NCI-H2081 (cell line): ENCODE data around the gene LRRC53.

Experiments
- DNase-seq, 2 experiments: peaks; one replicate each; lab custom pipeline; 2025; lab: John Stamatoyannopoulos, UW

The LRRC53 gene

GRCh38 chr1:74431531-74431930, 80.9 kb downstream of the LRRC53 start:
- DNase-seq = no peak

DNA sequence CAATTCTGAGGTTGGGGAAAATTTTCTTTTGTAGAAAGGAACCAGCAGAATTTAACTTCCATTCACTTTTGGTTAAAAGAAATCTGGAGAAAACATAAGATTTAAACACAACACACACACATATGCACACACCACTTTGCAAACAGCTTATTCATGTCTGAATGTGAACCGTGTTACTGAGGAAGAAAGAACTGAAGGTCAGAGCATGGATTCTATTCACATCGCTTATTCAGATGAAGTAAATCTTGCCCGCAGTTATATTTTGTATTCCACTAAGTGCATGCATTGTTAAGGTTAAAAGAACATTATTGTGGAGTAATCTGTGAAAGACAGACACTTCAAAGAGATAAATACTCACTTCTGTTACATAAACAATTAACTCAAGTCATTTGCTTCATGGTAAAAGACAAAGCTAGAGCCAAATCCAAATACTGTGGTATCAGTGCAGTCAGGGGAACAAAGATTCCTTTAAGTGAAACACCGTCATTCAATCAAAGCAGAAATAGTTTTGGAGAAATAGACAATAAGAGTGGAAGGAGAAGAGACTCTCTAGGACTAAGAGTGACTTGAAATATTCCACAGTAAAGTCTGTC, 82.0 kb downstream of the LRRC53 start:
- peak in 1 of 2 experiments; percentile 18 for DNase-seq

DNA sequence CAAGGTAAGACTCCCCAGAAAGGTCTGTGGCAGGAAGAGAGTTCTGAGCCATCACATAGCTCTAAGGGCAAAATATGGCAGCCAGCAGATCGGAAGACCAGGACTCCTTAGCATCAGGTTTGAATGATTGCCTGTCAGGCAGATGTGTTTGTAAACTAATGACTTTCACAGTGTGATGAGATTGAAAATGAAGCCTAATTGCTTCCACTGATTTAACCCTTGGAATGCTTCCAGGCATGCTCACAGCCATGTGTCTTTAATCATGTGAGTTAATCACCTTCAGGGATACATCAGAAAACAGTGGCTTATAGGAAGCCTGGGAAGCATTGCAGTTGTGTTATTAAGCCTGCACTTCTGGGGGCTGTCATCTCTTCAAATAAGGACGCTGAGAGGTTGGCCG, 82.8 kb downstream of the LRRC53 start:
- DNase-seq = peak; percentile 6 to 78

DNA sequence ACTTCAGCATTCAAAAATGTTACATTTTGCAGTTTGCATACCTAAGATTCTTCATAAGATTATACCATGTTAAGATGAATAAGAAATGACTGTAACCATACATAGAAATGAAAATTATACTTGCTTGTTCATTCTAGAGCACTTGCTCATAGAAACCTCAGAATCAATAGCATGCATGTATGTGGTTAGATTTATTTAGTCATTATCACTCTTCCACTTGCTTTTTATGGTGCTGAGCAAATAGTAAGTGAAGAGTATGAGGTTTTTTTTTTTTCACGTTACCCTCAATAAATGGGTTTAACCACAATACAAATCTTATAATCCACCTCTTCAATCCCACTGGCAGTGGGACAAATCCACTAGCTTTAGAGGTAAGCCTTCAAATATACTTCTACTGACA, 84.7 kb downstream of the LRRC53 start:
- no peak for DNase-seq

DNA sequence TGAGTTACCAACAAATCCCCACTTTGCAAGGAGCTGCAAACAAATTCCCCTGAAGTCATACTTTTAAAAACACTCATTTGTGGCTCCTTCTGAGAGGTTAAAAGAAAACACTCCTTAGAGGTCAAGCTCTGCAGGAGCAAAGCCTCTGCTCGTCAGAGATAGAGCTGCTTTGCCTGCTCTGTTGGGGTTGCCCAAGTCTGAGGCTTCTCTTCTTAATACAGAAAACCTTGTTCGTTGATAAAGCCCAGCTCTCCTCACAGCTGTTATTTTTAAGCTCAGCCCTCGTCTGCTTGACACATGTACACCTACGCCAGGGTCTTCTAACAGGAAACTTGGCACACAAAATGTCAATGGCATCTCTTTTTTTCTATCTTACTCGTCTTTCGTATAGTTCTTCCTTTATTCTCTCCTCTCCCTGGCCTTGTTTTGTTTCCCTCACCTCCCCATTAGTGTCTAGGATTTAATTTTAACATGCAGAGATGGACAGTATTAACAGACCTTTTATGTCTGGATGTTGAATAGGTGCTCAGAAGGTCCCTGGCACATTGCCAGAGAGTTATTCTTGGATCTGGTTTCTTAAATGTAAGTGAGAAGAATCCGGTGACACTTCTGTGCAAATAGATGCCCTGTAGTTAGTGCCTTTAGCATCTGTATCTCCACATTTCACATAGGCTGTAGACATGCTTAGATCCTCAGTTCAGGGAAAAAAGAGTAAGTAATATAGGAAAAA, 86.0 kb downstream of the LRRC53 start:
- DNase-seq = peak in 1 of 2 experiments; percentile 9

DNA sequence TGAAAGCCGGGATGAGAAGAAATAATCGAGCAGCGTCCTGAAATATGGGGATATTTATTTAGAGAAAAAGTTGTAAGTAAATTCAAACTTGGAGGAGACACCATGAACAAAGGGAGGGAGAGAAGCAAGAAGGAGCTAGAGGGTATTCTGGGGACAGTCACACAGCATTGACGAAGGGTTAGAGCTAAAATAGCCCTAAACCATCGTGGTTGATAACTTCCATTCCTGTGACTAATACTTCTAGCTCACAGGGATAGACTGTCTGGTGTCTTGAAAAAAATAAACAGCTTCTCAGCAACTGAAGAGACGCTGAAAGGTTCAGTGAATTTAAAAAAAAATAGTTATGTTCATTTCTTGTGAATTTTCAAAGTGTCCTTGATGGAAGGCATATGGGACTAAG, 86.7 kb downstream of the LRRC53 start:
- DNase-seq = no peak

GRCh38 chr1:74423471-74423870, 88.9 kb downstream of the LRRC53 start:
- DNase-seq = no peak

DNA sequence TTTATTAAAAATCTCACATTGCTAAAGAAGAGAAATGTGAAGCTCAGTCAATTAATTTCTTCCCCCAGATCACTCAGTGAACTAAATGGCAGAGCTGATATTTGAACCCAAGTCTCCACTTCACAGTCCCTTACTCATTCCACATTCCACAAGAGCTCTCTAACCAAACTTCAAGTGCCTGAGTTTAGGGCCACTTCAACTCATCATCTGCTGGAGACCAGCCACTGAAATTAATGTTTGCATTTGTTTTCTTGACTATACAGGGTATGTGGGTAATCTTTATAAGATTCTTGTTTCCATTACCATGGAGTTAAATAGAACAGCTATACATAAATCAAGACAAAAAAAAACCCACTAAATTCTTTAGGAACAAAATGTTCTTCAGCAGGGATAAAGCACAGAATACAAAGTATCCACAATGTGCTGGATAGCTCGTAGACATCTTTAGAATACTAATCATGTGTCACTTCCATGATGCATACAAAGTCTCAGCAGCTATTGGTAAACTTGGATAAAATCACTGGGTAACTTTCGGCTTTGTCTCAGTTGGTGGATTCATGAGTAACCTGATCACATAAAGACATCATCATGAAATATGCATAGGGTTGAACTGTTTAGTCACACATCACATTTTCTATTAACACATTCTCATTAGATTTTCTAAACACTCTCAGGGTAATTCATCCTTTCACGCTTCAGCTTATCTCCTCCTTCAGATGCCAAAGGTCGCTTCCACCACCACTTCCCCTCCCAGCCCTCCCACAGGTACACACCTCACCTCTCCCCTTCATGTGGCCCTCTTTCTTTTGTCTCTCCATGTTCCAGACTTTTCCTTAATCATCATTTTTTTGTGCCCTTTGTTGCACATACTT, 89.8 kb downstream of the LRRC53 start:
- peak in 1 of 2 experiments; percentile 1 for DNase-seq

- no peak for DNase-seq
These were observed 91.9 kb downstream of the LRRC53 start for GRCh38 chr1:74420467-74420866.
